K562 (cell line): Measurements from ENCODE around the gene MYOT. TPM values are rescaled to one million over a fixed set of nuclear protein-coding genes. Genes with fewer than 3 reads are reported as not detected.

Experiments used
- ATAC-seq: fragments of 200-7000 bp; cut with Tn5 transposase; 3 replicates; pipeline ENCODE4 v1.9.1; 2020; ENCODE audit warnings: moderate library complexity
- BruUV-seq: library from RNA; stranded (reverse); fragments of 400-500 nt; replicated peaks from 2 replicates; lab custom pipeline; 2021; lab: Mats Ljungman, UMichigan
- CTCF ChIA-PET: fragments of 300-600 bp; formaldehyde crosslinking; extraction: SDS; loops from one replicate; lab custom pipeline; 2021; ENCODE audit warnings: low intra/inter-chr PET ratio; lab: Yijun Ruan, JAX
- POLR2A ChIA-PET: fragments of 300-600, 350-650 bp; sonication (Branson Sonifier 250); formaldehyde crosslinking; extraction: SDS; loops from one replicate; lab custom pipeline; 2021; ENCODE audit warnings: antibody characterized with exemption, inconsistent platforms; lab: Yijun Ruan, JAX
- DNase-seq, 4 experiments: peaks; one replicate each; pipeline versions ENCODE4 v3.0.0 to v3.0.0-alpha.2; 2011 to 2018; ENCODE audit warnings: low spot score in 3 of 4, mixed read lengths in 3 of 4; ENCODE audit errors: extremely low read depth in 1 of 4
- FAIRE-seq: peaks from 2 replicates; lab custom pipeline; 2011; peaks lifted over from hg19 to GRCh38; lab: Jason Lieb, UNC
- H2AFZ ChIP-seq: 2 replicates; pipeline ENCODE4 v1.6.0; 2011; ENCODE audit warnings: low read depth, low read length, control low read depth, inconsistent platforms
- H3K27ac ChIP-seq: fragments of 200-600 bp; 3 replicates; pipeline ENCODE4 v1.8.0; 2011; ENCODE audit warnings: low read depth, mild to moderate bottlenecking, control low read depth, inconsistent platforms, low read length, moderate library complexity, mixed read lengths; ENCODE audit errors: extremely low read depth
- H3K27me3 ChIP-seq, 2 experiments: fragments of 300-600 bp in 1 of 2; 2 replicates in 1 of 2; 3 replicates in 1 of 2; pipeline versions ENCODE4 v1.6.0 to v1.8.0; 2011; ENCODE audit warnings: inconsistent platforms in 2 of 2, low read length in 2 of 2, mild to moderate bottlenecking in 1 of 2, mixed read lengths in 1 of 2, moderate library complexity in 1 of 2; ENCODE audit not compliant: control insufficient read depth in 2 of 2, insufficient read depth in 2 of 2
- H3K36me3 ChIP-seq: fragments of 300-600 bp; 3 replicates; pipeline ENCODE4 v1.8.0; 2011; ENCODE audit warnings: mild to moderate bottlenecking, low read length, inconsistent platforms; ENCODE audit not compliant: control insufficient read depth, insufficient read depth
- H3K4me1 ChIP-seq, 2 experiments: fragments of 200-600 bp in 1 of 2; replicated peaks in 1 of 2; 2 replicates in 1 of 2; 3 replicates in 1 of 2; pipeline versions ENCODE4 v1.5.1 to v1.8.0; 2011; ENCODE audit warnings: inconsistent platforms in 2 of 2, low read length in 2 of 2, mild to moderate bottlenecking in 1 of 2, mixed read lengths in 1 of 2, moderate library complexity in 1 of 2; ENCODE audit not compliant: control insufficient read depth in 2 of 2, insufficient read depth in 2 of 2
- H3K4me2 ChIP-seq: 2 replicates; pipeline ENCODE4 v1.6.1; 2011; ENCODE audit warnings: low read length, control low read depth, inconsistent platforms, mixed read lengths; ENCODE audit not compliant: insufficient read depth
- H3K4me3 ChIP-seq: fragments of 200-600 bp; sonication (generic), shearing (Covaris generic); 2 replicates; pipeline ENCODE4 v1.5.1; 2016; ENCODE audit warnings: control low read depth, inconsistent platforms
- H3K79me2 ChIP-seq: fragments of 200-600 bp; 3 replicates; pipeline ENCODE4 v1.8.0; 2011; ENCODE audit warnings: low read length, inconsistent platforms; ENCODE audit not compliant: control insufficient read depth, insufficient read depth
- H3K9ac ChIP-seq, 2 experiments: 2 replicates each; pipeline versions ENCODE4 v1.6.0 to v1.6.1; 2011; ENCODE audit warnings: low read depth in 2 of 2, low read length in 2 of 2, control low read depth in 1 of 2, inconsistent platforms in 1 of 2, mild to moderate bottlenecking in 1 of 2, mixed read lengths in 1 of 2; ENCODE audit not compliant: insufficient read depth in 1 of 2
- H3K9me1 ChIP-seq: one replicate; pipeline ENCODE4 v1.6.0; 2011; ENCODE audit warnings: inconsistent platforms, mild to moderate bottlenecking, low read length, moderate library complexity; ENCODE audit not compliant: control insufficient read depth, insufficient read depth
- H3K9me3 ChIP-seq: replicated peaks from 2 replicates; pipeline ENCODE4 v1.5.1; 2011; ENCODE audit warnings: low read depth, low read length, inconsistent platforms; ENCODE audit not compliant: control insufficient read depth, insufficient read depth
- H4K20me1 ChIP-seq: replicated peaks from 2 replicates; pipeline ENCODE4 v1.6.1; 2011; ENCODE audit warnings: low read length, inconsistent platforms, mixed read lengths; ENCODE audit not compliant: control insufficient read depth, insufficient read depth
- ETS2 ChIP-seq: IDR thresholded peaks from 2 replicates; pipeline ENCODE4 v1.6.1; 2016; ENCODE audit warnings: borderline replicate concordance, missing genetic modification characterization, mild to moderate bottlenecking, moderate library complexity, missing compliant biosample characterization; ENCODE audit not compliant: poor library complexity, severe bottlenecking
- FOXJ2 ChIP-seq: fragments of 200-800 bp; sonication (Bioruptor generic); IDR thresholded peaks from 2 replicates; pipeline ENCODE4 v1.6.1; 2016; ENCODE audit warnings: missing genetic modification characterization, missing compliant biosample characterization
- MYNN ChIP-seq, 2 experiments: sonication (generic); formaldehyde crosslinking in 1 of 2; IDR thresholded peaks; 2 replicates each; pipeline versions ENCODE4 v1.5.0 to v1.6.1; 2016 to 2020; ENCODE audit warnings: antibody characterized with exemption in 1 of 2, missing genetic modification reagents in 1 of 2
- PRMT5 ChIP-seq: sonication (generic); formaldehyde crosslinking; IDR thresholded peaks from 2 replicates; pipeline ENCODE4 v1.5.0; 2020; ENCODE audit warnings: missing genetic modification reagents
- ZBTB7A ChIP-seq: IDR thresholded peaks from 2 replicates; pipeline ENCODE4 v1.6.1; 2011; ENCODE audit warnings: low read depth, mild to moderate bottlenecking, low read length, moderate library complexity, borderline replicate concordance; ENCODE audit not compliant: control insufficient read depth
- ZNF444 ChIP-seq: fragments of 250-450 bp; sonication (Bioruptor Pico); IDR thresholded peaks from 2 replicates; pipeline ENCODE4 v1.4.0; 2020; ENCODE audit warnings: mild to moderate bottlenecking, moderate library complexity
- WGBS: fragments of 100-300 bp; shearing (Covaris generic); methylation state at CpG from one replicate; pipeline ENCODE4 v1.1.6; 2016; ENCODE audit warnings: low coverage, mixed read lengths; ENCODE audit not compliant: insufficient coverage; ENCODE audit errors: missing lambda C conversion rate; 5-methylcytosine and 5-hydroxymethylcytosine counted together
- in situ Hi-C: fragments of 300-500 bp; cut with MboI; formaldehyde crosslinking; loops from 4 replicates; pipeline ENCODE4 v1.15.0; 2018; ENCODE audit warnings: inconsistent platforms, mixed read lengths
- intact Hi-C: fragments of 100-400 bp; cut with micrococcal nuclease; formaldehyde crosslinking; loops from 2 replicates; pipeline ENCODE4 v1.14.2; 2022
- polyA plus RNA-seq, 8 experiments: library from polyadenylated mRNA; depleted of rRNA in 4 of 8; stranded (reverse) in 5 of 8; unstranded in 3 of 8; fragments of >200 nt; fragmentation: Nextera tagmentation in 2 of 8; fragmentation: Illumina TruSeq in 1 of 8; extraction: Ambion mirVana in 2 of 8; extraction: Trizol in 1 of 8; gene quantifications; 2 replicates each; pipeline versions ENCODE4 v1.2.1 to v1.2.3, GENCODE V29; 2011 to 2014; ENCODE audit warnings: inconsistent platforms in 1 of 8, missing spikeins in 1 of 8
- total RNA-seq, 7 experiments: library from RNA; depleted of rRNA in 6 of 7; stranded (reverse); fragments of >200 nt in 6 of 7; fragmentation: Illumina TruSeq in 2 of 7; extraction: Trizol in 2 of 7; gene quantifications; 2 replicates each; pipeline versions ENCODE4 v1.2.1 to v1.2.3, GENCODE V29; 2011 to 2021; ENCODE audit warnings: low replicate concordance in 1 of 7

Gene MYOT
- total and polyA plus RNA-seq, 9 of the 15 experiments (the other 6 are each of a cell fraction or from before 2014, with no cell fraction given): 0.24 to 0.38 TPM; not detected in 7

- H3K4me3 ChIP-seq: no peak overlapping the region
- H3K9ac ChIP-seq: no peak overlapping the region
- no peaks in the 10 kb centered on the region for H4K20me1 ChIP-seq
- TF ChIP-seq ZBTB7A (no peak), PRMT5 (CRISPR knock-in tag) (no peak), FOXJ2 (tag) (0 out of 2 replicates have a peak, but pooled peaks have one; percentile 26), ZNF444 (no peak)
- no peak overlapping the region for H3K27ac ChIP-seq
- no peak for FAIRE-seq
- no peak overlapping the region for H2AFZ ChIP-seq
- in situ Hi-C loops: no loop called here
- peaks cover 5 to 9% of the 10 kb centered on the region in 2 experiments; a peak in 3 of 5 replicates for H3K27me3 ChIP-seq
- intact Hi-C loops: no loop called here
- H3K79me2 ChIP-seq: no peaks in the 10 kb centered on the region
- no TSS peak for BruUV-seq
- ChIA-PET POLR2A (no interaction called here), CTCF (no interaction called here)
- ATAC-seq: no peak
- no peak overlapping the region for H3K4me2 ChIP-seq
- no peak for DNase-seq
- H3K36me3 ChIP-seq: no peaks in the 10 kb centered on the region
- no peaks in the 10 kb centered on the region; a peak in 1 of 5 replicates for H3K4me1 ChIP-seq
- WGBS: 0% methylated on average over 2 of the region's 2 CpGs
- H3K9me3 ChIP-seq: no peaks in the 10 kb centered on the region
- no peaks in the 10 kb centered on the region for H3K9me1 ChIP-seq
Measured at GRCh38 chr5:137837491-137838394, 29.9 kb upstream of the MYOT start.

- peaks cover 5 to 9% of the 10 kb centered on the region in 2 experiments; a peak in 3 of 5 replicates for H3K27me3 ChIP-seq
- H3K9ac ChIP-seq: no peak overlapping the region
- H4K20me1 ChIP-seq: no peaks in the 10 kb centered on the region
- in situ Hi-C loops (no loop called here), intact Hi-C loops (no loop called here)
- no peak overlapping the region for H2AFZ ChIP-seq
- no peaks in the 10 kb centered on the region for H3K36me3 ChIP-seq
- no peak overlapping the region for H3K4me2 ChIP-seq
- no peak overlapping the region for H3K27ac ChIP-seq
- FAIRE-seq: no peak
- TF ChIP-seq ETS2 (tag) (no peak), MYNN (IDR thresholded peaks at IDR 0.05) (peak; percentile 95), MYNN (CRISPR knock-in tag; IDR thresholded peaks at IDR 0.05) (no peak)
- POLR2A ChIA-PET: no interaction called here
- CTCF ChIA-PET: no interaction called here
- ATAC-seq: no peak
- no peak overlapping the region for H3K4me3 ChIP-seq
- H3K9me3 ChIP-seq: no peaks in the 10 kb centered on the region
- no peak for DNase-seq
- BruUV-seq: no TSS peak
- no peaks in the 10 kb centered on the region for H3K79me2 ChIP-seq
- H3K4me1 ChIP-seq: no peaks in the 10 kb centered on the region
- no peaks in the 10 kb centered on the region for H3K9me1 ChIP-seq
Measured at GRCh38 chr5:137838976-137839375, 28.7 kb upstream of the MYOT start.
